HepG2 (cell line): ENCODE results near the gene EXOC1. TPM values are rescaled to one million over a fixed set of nuclear protein-coding genes. Genes with fewer than 3 reads are reported as not detected.
A peak's percentile ranks its signal among the peaks of the same experiment; 100 is the strongest.

Source experiments
- ASH2L ChIP-seq: fragments of 300-600, 200-600 bp; sonication (generic); IDR thresholded peaks from 2 replicates; pipeline ENCODE4 v1.7.0; 2017; ENCODE audit warnings: low read depth, mild to moderate bottlenecking, moderate library complexity, mixed read lengths, low read length; ENCODE audit not compliant: insufficient read length
- EZH2 ChIP-seq: conservative IDR thresholded peaks from 2 replicates; pipeline ENCODE4 v1.6.1; 2012; ENCODE audit warnings: mild to moderate bottlenecking, low read depth, low read length, moderate library complexity
- GATA4 ChIP-seq: sonication (generic); IDR thresholded peaks from 2 replicates; pipeline ENCODE4 v1.6.1; 2016; ENCODE audit warnings: antibody characterized with exemption, low read depth, borderline replicate concordance
- HNF1A ChIP-seq, 2 experiments: sonication (generic) in 1 of 2; formaldehyde crosslinking in 1 of 2; IDR thresholded peaks; 2 replicates each; pipeline versions ENCODE4 v1.4.0 to v1.6.1; 2016 to 2020; ENCODE audit warnings: borderline replicate concordance in 1 of 2, low read depth in 1 of 2, mild to moderate bottlenecking in 1 of 2, missing genetic modification reagents in 1 of 2
- HOXD1 ChIP-seq: sonication (generic); formaldehyde crosslinking; IDR thresholded peaks from 2 replicates; pipeline ENCODE4 v1.5.0; 2020; ENCODE audit warnings: missing genetic modification reagents
- KLF16 ChIP-seq, 2 experiments: sonication (generic) in 1 of 2; formaldehyde crosslinking in 1 of 2; IDR thresholded peaks; 2 replicates each; pipeline versions ENCODE4 v1.6.1 to v1.8.0; 2016 to 2023; ENCODE audit warnings: missing genetic modification reagents in 2 of 2, missing compliant biosample characterization in 1 of 2
- PHB2 ChIP-seq: fragments of 450-650 bp; IDR thresholded peaks from 2 replicates; pipeline ENCODE4 v1.6.1; 2018; ENCODE audit not compliant: partially characterized antibody
- PLRG1 ChIP-seq: fragments of 450-650 bp; conservative IDR thresholded peaks from 2 replicates; pipeline ENCODE4 v1.6.1; 2016
- PRPF4 ChIP-seq: fragments of 200-400 bp; formaldehyde crosslinking; IDR thresholded peaks from 2 replicates; pipeline ENCODE4 v1.6.1; 2016; ENCODE audit warnings: low read length, low read depth; ENCODE audit not compliant: poor library complexity, severe bottlenecking
- SRY ChIP-seq: sonication (generic); formaldehyde crosslinking; IDR thresholded peaks from 2 replicates; pipeline ENCODE4 v1.8.0; 2022; ENCODE audit warnings: mild to moderate bottlenecking, missing genetic modification reagents
- SUZ12 ChIP-seq: fragments of 150-350 bp; IDR thresholded peaks from 2 replicates; pipeline ENCODE4 v1.6.1; 2014; ENCODE audit warnings: low read depth, low read length
- ZNF558 ChIP-seq: sonication (generic); formaldehyde crosslinking; IDR thresholded peaks from 2 replicates; pipeline ENCODE4 v1.9.0; 2022; ENCODE audit warnings: mild to moderate bottlenecking, missing genetic modification reagents, borderline replicate concordance
- ZNF580 ChIP-seq: IDR thresholded peaks from 2 replicates; pipeline ENCODE4 v1.6.1; 2016; ENCODE audit warnings: low read depth, borderline replicate concordance
- ZNF878 ChIP-seq: sonication (generic); formaldehyde crosslinking; IDR thresholded peaks from 2 replicates; pipeline ENCODE4 v1.8.1; 2023; ENCODE audit warnings: mild to moderate bottlenecking, missing genetic modification reagents, moderate library complexity
- polyA plus RNA-seq, 8 experiments: library from polyadenylated mRNA; depleted of rRNA in 3 of 8; stranded (reverse) in 7 of 8; unstranded in 1 of 8; fragments of >200 nt; fragmentation: Illumina TruSeq in 4 of 8; extraction: Trizol in 4 of 8; gene quantifications; 2 replicates each; pipeline versions ENCODE4 v1.2.1 to v1.2.3, GENCODE V29; 2011 to 2016; ENCODE audit warnings: low read depth in 4 of 8, missing spikeins in 1 of 8, mixed read lengths in 1 of 8; ENCODE audit not compliant: insufficient read depth in 1 of 8
- total RNA-seq, 5 experiments: library from RNA; depleted of rRNA; stranded (reverse); fragments of >200 nt; fragmentation: Illumina TruSeq; extraction: Trizol; gene quantifications; 2 replicates each; pipeline ENCODE4 v1.2.3, GENCODE V29; 2016; ENCODE audit warnings: low read depth in 1 of 5
- TF ChIP-seq, protein P1 (sequence below): sonication (generic); formaldehyde crosslinking; IDR thresholded peaks from 2 replicates; pipeline ENCODE4 v1.4.0; 2020; ENCODE audit warnings: mild to moderate bottlenecking, missing genetic modification reagents, borderline replicate concordance
- TF ChIP-seq, protein P2 (sequence below): sonication (generic); formaldehyde crosslinking; conservative IDR thresholded peaks from 2 replicates; pipeline ENCODE4 v1.8.1; 2023; ENCODE audit warnings: missing genetic modification reagents
- TF ChIP-seq, protein P3 (sequence below): sonication (generic); formaldehyde crosslinking; IDR thresholded peaks from 2 replicates; pipeline ENCODE4 v1.5.0; 2020; ENCODE audit warnings: missing genetic modification reagents

The EXOC1 gene
- total and polyA plus RNA-seq, 2 of the 13 experiments (the other 11 are each of a cell fraction or from before 2014, with no cell fraction given): 9.1 to 18.4 TPM

DNA sequence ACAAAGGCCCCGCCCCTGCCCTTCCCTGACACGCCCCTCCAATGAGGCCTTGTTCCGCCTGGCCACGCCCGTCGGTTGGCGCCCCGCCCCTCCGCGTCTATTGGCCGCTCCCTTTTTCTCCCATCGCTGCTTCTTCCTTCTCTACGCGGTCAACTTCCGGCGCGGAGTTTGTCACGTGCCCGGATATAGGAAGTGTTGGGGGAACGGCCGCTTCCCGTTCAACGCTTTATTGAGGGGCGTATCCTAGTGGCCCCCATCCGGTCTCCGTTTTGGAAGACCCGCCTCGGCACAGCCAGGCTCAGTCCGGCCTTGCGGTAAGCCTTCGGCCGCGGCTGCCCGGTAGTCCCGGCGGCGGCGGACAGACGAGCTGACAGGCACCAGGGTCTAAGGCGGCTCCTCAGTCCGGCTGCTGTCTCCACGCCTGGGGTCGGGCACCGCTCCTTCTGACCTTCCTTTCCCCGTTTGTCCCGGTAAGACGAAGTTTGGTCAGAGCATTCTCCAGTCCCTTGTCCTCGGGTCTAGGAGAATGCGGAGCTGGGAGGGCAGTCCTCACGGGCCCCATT lies at the start of gene EXOC1 (continued):
- TF ChIP-seq, protein P1, sequence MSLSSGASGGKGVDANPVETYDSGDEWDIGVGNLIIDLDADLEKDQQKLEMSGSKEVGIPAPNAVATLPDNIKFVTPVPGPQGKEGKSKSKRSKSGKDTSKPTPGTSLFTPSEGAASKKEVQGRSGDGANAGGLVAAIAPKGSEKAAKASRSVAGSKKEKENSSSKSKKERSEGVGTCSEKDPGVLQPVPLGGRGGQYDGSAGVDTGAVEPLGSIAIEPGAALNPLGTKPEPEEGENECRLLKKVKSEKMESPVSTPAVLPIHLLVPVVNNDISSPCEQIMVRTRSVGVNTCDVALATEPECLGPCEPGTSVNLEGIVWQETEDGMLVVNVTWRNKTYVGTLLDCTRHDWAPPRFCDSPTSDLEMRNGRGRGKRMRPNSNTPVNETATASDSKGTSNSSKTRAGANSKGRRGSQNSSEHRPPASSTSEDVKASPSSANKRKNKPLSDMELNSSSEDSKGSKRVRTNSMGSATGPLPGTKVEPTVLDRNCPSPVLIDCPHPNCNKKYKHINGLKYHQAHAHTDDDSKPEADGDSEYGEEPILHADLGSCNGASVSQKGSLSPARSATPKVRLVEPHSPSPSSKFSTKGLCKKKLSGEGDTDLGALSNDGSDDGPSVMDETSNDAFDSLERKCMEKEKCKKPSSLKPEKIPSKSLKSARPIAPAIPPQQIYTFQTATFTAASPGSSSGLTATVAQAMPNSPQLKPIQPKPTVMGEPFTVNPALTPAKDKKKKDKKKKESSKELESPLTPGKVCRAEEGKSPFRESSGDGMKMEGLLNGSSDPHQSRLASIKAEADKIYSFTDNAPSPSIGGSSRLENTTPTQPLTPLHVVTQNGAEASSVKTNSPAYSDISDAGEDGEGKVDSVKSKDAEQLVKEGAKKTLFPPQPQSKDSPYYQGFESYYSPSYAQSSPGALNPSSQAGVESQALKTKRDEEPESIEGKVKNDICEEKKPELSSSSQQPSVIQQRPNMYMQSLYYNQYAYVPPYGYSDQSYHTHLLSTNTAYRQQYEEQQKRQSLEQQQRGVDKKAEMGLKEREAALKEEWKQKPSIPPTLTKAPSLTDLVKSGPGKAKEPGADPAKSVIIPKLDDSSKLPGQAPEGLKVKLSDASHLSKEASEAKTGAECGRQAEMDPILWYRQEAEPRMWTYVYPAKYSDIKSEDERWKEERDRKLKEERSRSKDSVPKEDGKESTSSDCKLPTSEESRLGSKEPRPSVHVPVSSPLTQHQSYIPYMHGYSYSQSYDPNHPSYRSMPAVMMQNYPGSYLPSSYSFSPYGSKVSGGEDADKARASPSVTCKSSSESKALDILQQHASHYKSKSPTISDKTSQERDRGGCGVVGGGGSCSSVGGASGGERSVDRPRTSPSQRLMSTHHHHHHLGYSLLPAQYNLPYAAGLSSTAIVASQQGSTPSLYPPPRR: peak; percentile 16; the same call in 1 of the 2 replicates
- TF ChIP-seq, protein P2, sequence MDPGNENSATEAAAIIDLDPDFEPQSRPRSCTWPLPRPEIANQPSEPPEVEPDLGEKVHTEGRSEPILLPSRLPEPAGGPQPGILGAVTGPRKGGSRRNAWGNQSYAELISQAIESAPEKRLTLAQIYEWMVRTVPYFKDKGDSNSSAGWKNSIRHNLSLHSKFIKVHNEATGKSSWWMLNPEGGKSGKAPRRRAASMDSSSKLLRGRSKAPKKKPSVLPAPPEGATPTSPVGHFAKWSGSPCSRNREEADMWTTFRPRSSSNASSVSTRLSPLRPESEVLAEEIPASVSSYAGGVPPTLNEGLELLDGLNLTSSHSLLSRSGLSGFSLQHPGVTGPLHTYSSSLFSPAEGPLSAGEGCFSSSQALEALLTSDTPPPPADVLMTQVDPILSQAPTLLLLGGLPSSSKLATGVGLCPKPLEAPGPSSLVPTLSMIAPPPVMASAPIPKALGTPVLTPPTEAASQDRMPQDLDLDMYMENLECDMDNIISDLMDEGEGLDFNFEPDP (CRISPR knock-in tag): no peak
- TF ChIP-seq PRPF4: no peak
- TF ChIP-seq EZH2: no peak
- no peak for TF ChIP-seq SUZ12
- peak; percentile 99 for TF ChIP-seq ASH2L
- TF ChIP-seq SRY: 0 out of 2 replicates have a peak, but pooled peaks have one; percentile 51
- TF ChIP-seq GATA4: no peak
- TF ChIP-seq PLRG1: no peak
- TF ChIP-seq HNF1A (IDR thresholded peaks at IDR 0.05; ENCODE audit: low read depth): no peak
- TF ChIP-seq HNF1A (CRISPR knock-in tag; IDR thresholded peaks at IDR 0.05; ENCODE audit: borderline replicate concordance): no peak
- TF ChIP-seq, protein P3, sequence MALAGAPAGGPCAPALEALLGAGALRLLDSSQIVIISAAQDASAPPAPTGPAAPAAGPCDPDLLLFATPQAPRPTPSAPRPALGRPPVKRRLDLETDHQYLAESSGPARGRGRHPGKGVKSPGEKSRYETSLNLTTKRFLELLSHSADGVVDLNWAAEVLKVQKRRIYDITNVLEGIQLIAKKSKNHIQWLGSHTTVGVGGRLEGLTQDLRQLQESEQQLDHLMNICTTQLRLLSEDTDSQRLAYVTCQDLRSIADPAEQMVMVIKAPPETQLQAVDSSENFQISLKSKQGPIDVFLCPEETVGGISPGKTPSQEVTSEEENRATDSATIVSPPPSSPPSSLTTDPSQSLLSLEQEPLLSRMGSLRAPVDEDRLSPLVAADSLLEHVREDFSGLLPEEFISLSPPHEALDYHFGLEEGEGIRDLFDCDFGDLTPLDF (CRISPR knock-in tag): 0 out of 2 replicates have a peak, but pooled peaks have one; percentile 52
- peak in 1 of 2 experiments; percentile 80; a peak in 2 of 4 replicates for TF ChIP-seq KLF16 (CRISPR knock-in tag; IDR thresholded peaks at IDR 0.05)
- peak; percentile 56; the same call in 1 of the 2 replicates for TF ChIP-seq ZNF878 (CRISPR knock-in tag)
- TF ChIP-seq ZNF580 (CRISPR knock-in tag): 0 out of 2 replicates have a peak, but pooled peaks have one; percentile 44
- peak; percentile 64; the same call in 1 of the 2 replicates for TF ChIP-seq HOXD1 (CRISPR knock-in tag)
- TF ChIP-seq ZNF558 (CRISPR knock-in tag): no peak
- TF ChIP-seq PHB2: no peak
